OCI-LY3 (cell line): ENCODE measurements around the gene MFSD11.
"Not testable (repeated sequence)": the region's sequence is repeated elsewhere in the genome, so short reads cannot be mapped to it uniquely, and the experiment has no call there.

Experiments used
- H2AFZ ChIP-seq: fragments of 200-600, 300-600 bp; shearing (Covaris generic); 2 replicates; pipeline ENCODE4 v1.6.0; 2014; ENCODE audit warnings: antibody characterized with exemption, low read depth, low read length
- H3K27ac ChIP-seq: fragments of 200-600, 300-600 bp; sonication (generic); 2 replicates; pipeline ENCODE4 v1.5.1; 2014; ENCODE audit warnings: mild to moderate bottlenecking, low read length, moderate library complexity, mixed read lengths
- H3K27me3 ChIP-seq: fragments of 200-600, 300-600 bp; sonication (generic); 2 replicates; pipeline ENCODE4 v1.6.1; 2014; ENCODE audit warnings: low read depth, low read length, mixed read lengths
- H3K36me3 ChIP-seq: fragments of 200-600, 300-600 bp; sonication (generic); replicated peaks from 2 replicates; pipeline ENCODE3; 2014; ENCODE audit warnings: low read depth, low read length, mixed read lengths
- H3K4me1 ChIP-seq: fragments of 300-600, 200-600 bp; sonication (generic); 2 replicates; pipeline ENCODE4 v1.6.1; 2014; ENCODE audit warnings: low read length, mixed read lengths
- H3K4me2 ChIP-seq: fragments of 200-600, 300-600 bp; sonication (generic); 2 replicates; pipeline ENCODE4 v1.6.1; 2014; ENCODE audit warnings: low read length, mixed read lengths
- H3K4me3 ChIP-seq: fragments of 300-600, 200-600 bp; sonication (generic); 2 replicates; pipeline ENCODE4 v1.5.1; 2014; ENCODE audit warnings: antibody characterized with exemption, mild to moderate bottlenecking, low read length, moderate library complexity
- H3K79me2 ChIP-seq: fragments of 300-600, 200-600 bp; shearing (Covaris generic); 2 replicates; pipeline ENCODE4 v1.6.1; 2014; ENCODE audit warnings: mild to moderate bottlenecking, low read length, mixed read lengths
- H3K9ac ChIP-seq: fragments of 300-600, 200-600 bp; shearing (Covaris generic); 2 replicates; pipeline ENCODE4 v1.6.0; 2014; ENCODE audit warnings: mild to moderate bottlenecking, low read length, moderate library complexity
- H3K9me3 ChIP-seq: fragments of 200-600, 300-600 bp; shearing (Covaris generic); 2 replicates; pipeline ENCODE4 v1.6.1; 2014; ENCODE audit warnings: low read length, mixed read lengths; ENCODE audit not compliant: insufficient read depth
- H4K20me1 ChIP-seq: fragments of 200-600, 300-600 bp; sonication (generic); 2 replicates; pipeline ENCODE4 v1.6.1; 2016; ENCODE audit warnings: low read length, mixed read lengths; ENCODE audit not compliant: insufficient read depth
- CTCF ChIP-seq: fragments of 200-600, 300-600 bp; sonication (generic); IDR thresholded peaks from 2 replicates; pipeline ENCODE4 v1.5.1; 2014; ENCODE audit warnings: antibody characterized with exemption, low read length, low read depth
- EZH2phosphoT487 ChIP-seq: fragments of 200-600 bp; shearing (Covaris generic); IDR thresholded peaks from 2 replicates; pipeline ENCODE4 v1.6.1; 2018; ENCODE audit warnings: antibody characterized with exemption, mixed run types, low read depth

The MFSD11 gene

GRCh38 chr17:76720941-76721340 lies 17.0 kb upstream of the MFSD11 start:
- Histone ChIP-seq H3K36me3 (peaks cover 63% of the 10 kb centered on the region), H3K9me3 (no peaks in the 10 kb centered on the region), H3K9ac (no peak overlapping the region), H3K4me2 (no peak overlapping the region), H3K79me2 (peaks cover 25% of the 10 kb centered on the region), H3K27me3 (no peaks in the 10 kb centered on the region), H4K20me1 (no peaks in the 10 kb centered on the region), H2AFZ (no peak overlapping the region), H3K4me3 (no peak overlapping the region), H3K4me1 (peaks cover 8% of the 10 kb centered on the region), H3K27ac (no peak overlapping the region)
- TF ChIP-seq EZH2phosphoT487: no peak
- TF ChIP-seq CTCF: no peak

- Histone ChIP-seq H3K4me1 (peaks cover 8% of the 10 kb centered on the region), H3K36me3 (peaks cover 58% of the 10 kb centered on the region), H2AFZ (no peak overlapping the region), H3K27ac (no peak overlapping the region), H3K9me3 (no peaks in the 10 kb centered on the region), H3K9ac (no peak overlapping the region), H3K4me3 (no peak overlapping the region), H3K4me2 (no peak overlapping the region), H3K27me3 (no peaks in the 10 kb centered on the region), H4K20me1 (no peaks in the 10 kb centered on the region), H3K79me2 (peaks cover 28% of the 10 kb centered on the region)
- TF ChIP-seq CTCF (no peak), EZH2phosphoT487 (no peak)
Observed at GRCh38 chr17:76721463-76721862, 16.5 kb upstream of the MFSD11 start.

GRCh38 chr17:76722279-76722678 lies 15.6 kb upstream of the MFSD11 start:
- peaks cover 54% of the 10 kb centered on the region for H3K36me3 ChIP-seq
- no peak overlapping the region for H3K9ac ChIP-seq
- no peaks in the 10 kb centered on the region for H4K20me1 ChIP-seq
- peaks cover 31% of the 10 kb centered on the region for H3K79me2 ChIP-seq
- peaks cover 8% of the 10 kb centered on the region for H3K4me1 ChIP-seq
- TF ChIP-seq EZH2phosphoT487 (no peak), CTCF (no peak)
- no peak overlapping the region for H2AFZ ChIP-seq
- H3K27me3 ChIP-seq: no peaks in the 10 kb centered on the region
- H3K4me3 ChIP-seq: no peak overlapping the region
- H3K27ac ChIP-seq: no peak overlapping the region
- no peaks in the 10 kb centered on the region for H3K9me3 ChIP-seq
- H3K4me2 ChIP-seq: no peak overlapping the region

- H3K9me3 ChIP-seq, H3K9ac ChIP-seq, H4K20me1 ChIP-seq, H3K4me1 ChIP-seq, H3K27ac ChIP-seq, H3K4me3 ChIP-seq, H2AFZ ChIP-seq, H3K4me2 ChIP-seq, H3K27me3 ChIP-seq: not testable (repeated sequence)
- Histone ChIP-seq H3K36me3 (peaks cover 52% of the 10 kb centered on the region), H3K79me2 (peaks cover 38% of the 10 kb centered on the region)
Observed at GRCh38 chr17:76722977-76723376, 14.9 kb upstream of the MFSD11 start.

GRCh38 chr17:76723812-76724211 lies 14.1 kb upstream of the MFSD11 start:
- no peak overlapping the region for H3K9ac ChIP-seq
- TF ChIP-seq EZH2phosphoT487 (no peak), CTCF (no peak)
- H3K79me2 ChIP-seq: peaks cover 46% of the 10 kb centered on the region
- no peak overlapping the region for H3K4me3 ChIP-seq
- H3K36me3 ChIP-seq: peaks cover 44% of the 10 kb centered on the region
- no peak overlapping the region for H2AFZ ChIP-seq
- H3K27ac ChIP-seq: no peak overlapping the region
- H3K9me3 ChIP-seq: no peaks in the 10 kb centered on the region
- peaks cover 8% of the 10 kb centered on the region for H3K4me1 ChIP-seq
- H4K20me1 ChIP-seq: no peaks in the 10 kb centered on the region
- H3K4me2 ChIP-seq: no peak overlapping the region
- no peaks in the 10 kb centered on the region for H3K27me3 ChIP-seq
